Measurements from ENCODE around the gene NT5M.

The NT5M gene

GRCh38 chr17:17347234-17347955, 44.2 kb downstream of the NT5M start:
- DNase-seq (ENCODE audit: low read depth): no peak
- H3K4me3 ChIP-seq (ENCODE audit: control insufficient read depth, low read depth, low read length): no peak overlapping the region
- TF ChIP-seq CTCF (conservative IDR thresholded peaks at IDR 0.05; ENCODE audit: control insufficient read depth, insufficient read depth, low read depth, low read length): no peak

GRCh38 chr17:17347956-17348871, 45.0 kb downstream of the NT5M start:
- no peak overlapping the region for H3K4me3 ChIP-seq (ENCODE audit: control insufficient read depth, low read depth, low read length)
- TF ChIP-seq CTCF (conservative IDR thresholded peaks at IDR 0.05; ENCODE audit: control insufficient read depth, insufficient read depth, low read depth, low read length): no peak
- no peak for DNase-seq (ENCODE audit: low read depth)

- no peak for DNase-seq (ENCODE audit: low read depth)
- H3K4me3 ChIP-seq (ENCODE audit: control insufficient read depth, low read depth, low read length): no peak overlapping the region
- TF ChIP-seq CTCF (conservative IDR thresholded peaks at IDR 0.05; ENCODE audit: control insufficient read depth, insufficient read depth, low read depth, low read length): no peak
These were observed 45.9 kb downstream of the NT5M start for GRCh38 chr17:17348872-17349723.

GRCh38 chr17:17349724-17350106, 46.5 kb downstream of the NT5M start:
- no peak overlapping the region for H3K4me3 ChIP-seq (ENCODE audit: control insufficient read depth, low read depth, low read length)
- DNase-seq (ENCODE audit: low read depth): no peak
- TF ChIP-seq CTCF (conservative IDR thresholded peaks at IDR 0.05; ENCODE audit: control insufficient read depth, insufficient read depth, low read depth, low read length): no peak

GRCh38 chr17:17350491-17351355, 47.5 kb downstream of the NT5M start:
- no peak for TF ChIP-seq CTCF (conservative IDR thresholded peaks at IDR 0.05; ENCODE audit: control insufficient read depth, insufficient read depth, low read depth, low read length)
- no peak overlapping the region for H3K4me3 ChIP-seq (ENCODE audit: control insufficient read depth, low read depth, low read length)
- DNase-seq (ENCODE audit: low read depth): peak; percentile 39
